Osteoblast (primary cell): ENCODE measurements around the gene ABCA4. TPM values are rescaled to one million over a fixed set of nuclear protein-coding genes. Genes with fewer than 3 reads are reported as not detected.
A peak's percentile ranks its signal among the peaks of the same experiment; 100 is the strongest.

Source experiments
- DNase-seq: peaks from one replicate; pipeline ENCODE4 v3.0.0; 2011; ENCODE audit warnings: low spot score, mixed read lengths; ENCODE audit not compliant: insufficient read length; ENCODE audit errors: missing footprints
- H2AFZ ChIP-seq: 2 replicates; pipeline ENCODE4 v1.6.0; 2011; ENCODE audit warnings: mild to moderate bottlenecking, low read length
- H3K27ac ChIP-seq: 2 replicates; pipeline ENCODE4 v1.5.1; 2011; ENCODE audit warnings: mild to moderate bottlenecking, low read depth, low read length, moderate library complexity
- H3K27me3 ChIP-seq: 2 replicates; pipeline ENCODE4 v1.6.0; 2012; ENCODE audit warnings: mild to moderate bottlenecking, control low read depth, inconsistent platforms, low read length, moderate library complexity; ENCODE audit not compliant: insufficient read depth
- H3K36me3 ChIP-seq: 2 replicates; pipeline ENCODE4 v1.5.1; 2011; ENCODE audit warnings: mild to moderate bottlenecking, low read length, control low read depth, moderate library complexity; ENCODE audit not compliant: insufficient read depth
- H3K4me1 ChIP-seq: 2 replicates; pipeline ENCODE4 v1.5.1; 2011; ENCODE audit warnings: mild to moderate bottlenecking, low read length, control low read depth, moderate library complexity; ENCODE audit not compliant: insufficient read depth
- H3K4me2 ChIP-seq: 2 replicates; pipeline ENCODE4 v1.6.0; 2011; ENCODE audit warnings: mild to moderate bottlenecking, low read length; ENCODE audit not compliant: insufficient read depth
- H3K4me3 ChIP-seq: fragments of 200-600 bp; sonication (generic); 3 replicates; pipeline ENCODE4 v1.5.1; 2012; ENCODE audit warnings: mild to moderate bottlenecking, low read length, inconsistent platforms; ENCODE audit not compliant: insufficient read depth
- H3K79me2 ChIP-seq: 2 replicates; pipeline ENCODE4 v1.6.0; 2012; ENCODE audit warnings: mild to moderate bottlenecking, low read length, control low read depth, inconsistent platforms; ENCODE audit not compliant: insufficient read depth
- H3K9me3 ChIP-seq: 2 replicates; pipeline ENCODE4 v1.5.1; 2011; ENCODE audit warnings: low read depth, low read length, control low read depth
- H4K20me1 ChIP-seq: 2 replicates; pipeline ENCODE4 v1.6.0; 2012; ENCODE audit warnings: mild to moderate bottlenecking, low read length, control low read depth; ENCODE audit not compliant: insufficient read depth
- CTCF ChIP-seq: IDR thresholded peaks from 2 replicates; pipeline ENCODE4 v1.5.1; 2011; ENCODE audit warnings: mild to moderate bottlenecking, low read depth, low read length, moderate library complexity; ENCODE audit errors: extremely low read depth
- total RNA-seq: library from RNA; depleted of rRNA; stranded (reverse); fragments of >200 nt; gene quantifications from 2 replicates; pipeline ENCODE4 v1.2.3, GENCODE V29; 2012

The ABCA4 gene
- total RNA-seq, 1 donor: 1.1 TPM

GRCh38 chr1:94015489-94015817, 105.5 kb downstream of the ABCA4 start:
- TF ChIP-seq CTCF: no peak
- Histone ChIP-seq H3K4me2 (no peak overlapping the region), H2AFZ (no peak overlapping the region)

GRCh38 chr1:94014635-94015488, 106.1 kb downstream of the ABCA4 start:
- Histone ChIP-seq H3K79me2 (no peaks in the 10 kb centered on the region), H3K27ac (peak overlapping the region; percentile 38), H3K36me3 (no peaks in the 10 kb centered on the region), H3K4me2 (no peak overlapping the region), H3K4me3 (no peak overlapping the region), H3K4me1 (peaks cover 21% of the 10 kb centered on the region), H2AFZ (no peak overlapping the region), H3K27me3 (no peaks in the 10 kb centered on the region), H4K20me1 (no peaks in the 10 kb centered on the region), H3K9me3 (no peaks in the 10 kb centered on the region)
- peak; percentile 72 for DNase-seq
- TF ChIP-seq CTCF: no peak

More at GRCh38 chr1:94015489-94015817, 105.5 kb downstream of the ABCA4 start:
- Histone ChIP-seq H3K79me2 (no peaks in the 10 kb centered on the region), H3K27me3 (no peaks in the 10 kb centered on the region), H4K20me1 (no peaks in the 10 kb centered on the region), H3K4me3 (no peak overlapping the region), H3K27ac (peak overlapping the region; percentile 38), H3K9me3 (no peaks in the 10 kb centered on the region), H3K4me1 (peaks cover 26% of the 10 kb centered on the region), H3K36me3 (no peaks in the 10 kb centered on the region)
- no peak for DNase-seq

GRCh38 chr1:94014087-94014486, 106.9 kb downstream of the ABCA4 start:
- Histone ChIP-seq H3K4me1 (peaks cover 25% of the 10 kb centered on the region), H3K79me2 (no peaks in the 10 kb centered on the region), H3K36me3 (no peaks in the 10 kb centered on the region), H3K27me3 (no peaks in the 10 kb centered on the region), H3K27ac (no peak overlapping the region), H3K9me3 (no peaks in the 10 kb centered on the region), H3K4me2 (no peak overlapping the region), H2AFZ (no peak overlapping the region), H3K4me3 (no peak overlapping the region), H4K20me1 (no peaks in the 10 kb centered on the region)
- no peak for DNase-seq
- TF ChIP-seq CTCF: no peak

GRCh38 chr1:94013367-94013878, 107.5 kb downstream of the ABCA4 start:
- TF ChIP-seq CTCF: no peak
- Histone ChIP-seq H3K79me2 (no peaks in the 10 kb centered on the region), H3K27me3 (no peaks in the 10 kb centered on the region), H3K4me2 (no peak overlapping the region), H3K4me1 (peaks cover 28% of the 10 kb centered on the region), H3K4me3 (no peak overlapping the region), H2AFZ (no peak overlapping the region), H3K9me3 (no peaks in the 10 kb centered on the region), H4K20me1 (no peaks in the 10 kb centered on the region), H3K36me3 (no peaks in the 10 kb centered on the region), H3K27ac (no peak overlapping the region)
- no peak for DNase-seq
